Fibroblast of pulmonary artery (primary cell): Measurements from ENCODE around the gene TK2.

Experiments
- DNase-seq: peaks from one replicate; pipeline ENCODE4 v3.0.0-alpha.2; 2010; ENCODE audit warnings: low read depth
- H3K4me3 ChIP-seq: replicated peaks from 2 replicates; pipeline ENCODE4 v1.5.1; 2011; ENCODE audit warnings: low read depth, mild to moderate bottlenecking, control low read depth, low read length, moderate library complexity
- TF ChIP-seq, protein P1 (sequence below): IDR thresholded peaks from 2 replicates; pipeline ENCODE4 v1.5.1; 2011; ENCODE audit warnings: mild to moderate bottlenecking, control low read depth, low read length, inconsistent platforms; ENCODE audit errors: missing control alignments

TK2 gene

GRCh38 chr16:66552286-66553177 lies 2.6 kb upstream of the TK2 start, which contains the start of gene CKLF:
Gene CKLF (plus strand): TSS chr16:66552576. CDS start chr16:66552716, 140 bp downstream.
- DNase-seq: peak; percentile 90
- TF ChIP-seq, protein P1, sequence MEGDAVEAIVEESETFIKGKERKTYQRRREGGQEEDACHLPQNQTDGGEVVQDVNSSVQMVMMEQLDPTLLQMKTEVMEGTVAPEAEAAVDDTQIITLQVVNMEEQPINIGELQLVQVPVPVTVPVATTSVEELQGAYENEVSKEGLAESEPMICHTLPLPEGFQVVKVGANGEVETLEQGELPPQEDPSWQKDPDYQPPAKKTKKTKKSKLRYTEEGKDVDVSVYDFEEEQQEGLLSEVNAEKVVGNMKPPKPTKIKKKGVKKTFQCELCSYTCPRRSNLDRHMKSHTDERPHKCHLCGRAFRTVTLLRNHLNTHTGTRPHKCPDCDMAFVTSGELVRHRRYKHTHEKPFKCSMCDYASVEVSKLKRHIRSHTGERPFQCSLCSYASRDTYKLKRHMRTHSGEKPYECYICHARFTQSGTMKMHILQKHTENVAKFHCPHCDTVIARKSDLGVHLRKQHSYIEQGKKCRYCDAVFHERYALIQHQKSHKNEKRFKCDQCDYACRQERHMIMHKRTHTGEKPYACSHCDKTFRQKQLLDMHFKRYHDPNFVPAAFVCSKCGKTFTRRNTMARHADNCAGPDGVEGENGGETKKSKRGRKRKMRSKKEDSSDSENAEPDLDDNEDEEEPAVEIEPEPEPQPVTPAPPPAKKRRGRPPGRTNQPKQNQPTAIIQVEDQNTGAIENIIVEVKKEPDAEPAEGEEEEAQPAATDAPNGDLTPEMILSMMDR: no peak
- peak within 1 kb of the TSS; percentile 64 for H3K4me3 ChIP-seq

DNA sequence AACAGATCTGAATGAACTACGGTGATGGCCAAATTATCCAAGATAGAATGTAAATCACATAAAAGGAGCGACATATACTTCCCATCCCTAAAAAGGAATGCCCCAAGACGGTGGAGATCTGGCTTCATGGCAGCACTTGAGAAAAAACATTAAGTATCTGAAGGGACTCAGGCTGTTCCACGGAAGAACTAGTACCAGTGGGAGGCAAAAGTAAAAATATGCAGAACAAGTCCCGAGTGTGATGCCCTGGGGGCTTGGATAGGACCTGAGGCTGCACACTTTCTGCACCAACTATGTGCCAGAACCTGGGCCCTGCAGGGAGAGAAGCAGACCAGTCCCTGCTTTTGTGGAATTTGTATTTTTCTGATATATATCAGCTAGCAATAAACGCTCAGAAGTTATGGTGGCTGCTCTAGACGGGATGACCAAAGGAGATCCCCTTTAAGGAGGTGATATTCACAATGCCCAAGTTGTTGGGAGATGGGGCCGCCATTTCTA lies 1.9 kb upstream of the TK2 start:
- TF ChIP-seq, protein P1: no peak
- H3K4me3 ChIP-seq: peak overlapping the region; percentile 64
- no peak for DNase-seq

GRCh38 chr16:66551348-66551759 lies 1.4 kb upstream of the TK2 start:
- H3K4me3 ChIP-seq: no peak overlapping the region
- DNase-seq: peak; percentile 10
- TF ChIP-seq, protein P1: peak; percentile 2

DNA sequence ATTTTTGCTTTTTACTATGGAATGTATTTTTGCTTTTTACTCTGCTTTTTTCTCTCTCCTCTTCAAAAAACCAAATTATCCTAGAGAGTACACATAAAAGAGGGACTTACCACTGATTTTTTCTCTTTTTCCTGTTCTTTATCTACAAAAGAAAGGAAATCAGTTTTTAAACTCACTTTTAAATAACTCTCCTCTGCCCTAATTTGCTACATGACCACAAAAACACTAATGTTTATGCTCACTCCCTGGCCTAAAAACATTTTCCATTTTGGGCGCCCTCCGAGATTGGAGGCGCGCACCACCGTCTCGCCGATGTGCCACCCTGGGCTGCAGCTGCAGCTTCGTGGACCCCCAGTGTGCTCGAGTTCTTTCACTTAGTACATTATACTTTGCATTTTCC lies 1.1 kb downstream of the TK2 start:
- DNase-seq: no peak
- peak overlapping the region; percentile 72 for H3K4me3 ChIP-seq
- TF ChIP-seq, protein P1: no peak

GRCh38 chr16:66548068-66548467 lies 1.9 kb downstream of the TK2 start:
- DNase-seq: no peak
- TF ChIP-seq, protein P1: no peak
- H3K4me3 ChIP-seq: no peak overlapping the region

DNA sequence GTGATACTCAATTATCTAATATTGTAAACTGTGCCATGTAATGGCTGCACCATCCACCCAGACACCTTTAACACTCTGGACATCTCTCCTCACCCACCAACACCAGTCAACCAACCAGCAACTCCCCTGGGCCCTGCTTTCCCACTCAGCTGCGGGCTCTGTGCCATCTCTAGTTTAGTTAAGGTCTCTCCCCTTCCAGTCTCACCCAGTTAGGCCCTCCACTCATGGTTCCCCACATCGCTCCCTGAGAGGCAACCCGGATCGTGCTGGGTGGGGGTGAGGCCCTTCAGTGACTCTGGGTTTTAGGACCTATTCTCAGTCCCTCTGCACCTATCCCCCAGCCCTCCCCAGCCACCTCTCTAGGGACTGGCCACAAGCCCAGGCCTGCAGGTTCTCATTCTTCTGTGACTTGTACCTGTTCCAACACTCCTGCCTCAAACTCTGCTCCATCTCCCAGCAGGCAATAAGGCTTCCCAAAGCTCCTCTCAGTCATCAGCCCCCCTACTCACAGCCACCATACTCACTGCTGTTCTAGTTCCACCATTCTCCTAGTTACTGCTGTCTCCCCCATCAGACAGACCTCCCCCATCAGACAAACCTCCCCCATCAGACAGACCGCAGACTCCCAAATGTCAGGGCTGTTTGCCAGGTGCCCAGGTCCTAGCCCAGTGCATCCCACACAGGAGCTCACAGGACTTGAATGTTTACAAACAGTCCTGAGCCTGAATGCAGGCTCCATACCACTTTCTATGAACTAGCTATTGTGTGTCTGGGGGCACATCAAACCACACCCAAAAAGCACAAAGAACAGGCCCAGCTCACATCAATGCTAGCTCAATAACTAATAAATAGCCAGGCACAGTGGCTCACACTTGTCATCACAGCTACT lies 2.6 kb downstream of the TK2 start:
- no peak overlapping the region for H3K4me3 ChIP-seq
- TF ChIP-seq, protein P1: no peak
- DNase-seq: no peak
